ENCODE results near the gene RIPPLY3. TPM values are rescaled to one million over a fixed set of nuclear protein-coding genes. Genes with fewer than 3 reads are reported as not detected.

The RIPPLY3 gene
- total and polyA plus RNA-seq, 4 donors: 0.08 to 0.21 (median 0.13) TPM; not detected in 1

DNA sequence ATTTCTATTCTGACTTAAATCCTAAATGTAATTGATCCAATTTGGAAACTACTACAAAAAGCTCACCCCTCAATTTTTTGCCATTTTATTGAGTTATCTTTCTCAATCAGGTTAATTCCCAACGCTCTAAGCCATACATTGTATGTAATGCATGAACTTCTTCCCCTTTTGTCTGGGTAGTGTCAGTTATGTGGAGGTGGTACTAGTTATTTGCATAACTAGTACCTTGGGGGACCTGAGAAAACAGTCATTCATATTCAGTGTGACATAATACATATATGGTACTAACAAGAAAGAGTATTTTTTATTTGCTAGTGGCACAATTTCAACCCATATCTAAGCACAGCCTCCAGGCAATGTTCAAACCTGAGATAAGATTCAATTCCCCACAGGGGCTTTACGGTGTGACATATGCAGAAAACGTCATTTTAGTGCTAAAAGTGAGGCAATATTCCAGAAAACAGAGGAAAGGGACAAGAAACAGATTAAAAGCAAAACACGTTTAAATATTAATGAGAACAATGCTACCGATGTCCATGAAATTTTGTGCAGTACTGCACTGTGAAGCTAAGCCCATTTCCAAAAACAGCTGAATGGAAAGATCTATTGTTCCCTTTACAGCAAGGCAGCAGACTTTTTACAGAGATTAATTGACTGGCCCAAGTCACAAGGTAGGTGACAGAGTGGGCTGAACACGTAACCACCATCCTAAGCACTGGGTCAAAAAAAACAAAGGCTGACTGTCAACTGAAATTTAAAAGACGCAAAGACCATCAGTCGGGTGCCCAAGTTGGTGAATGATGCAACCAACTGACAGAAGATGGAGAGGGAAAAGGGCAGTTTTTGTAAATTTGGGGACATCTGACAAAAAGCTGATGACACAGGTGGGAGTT is 41.4 kb upstream of the RIPPLY3 start:
- 89% methylated on average over 8 of the region's 8 CpGs for WGBS
- H3K27me3 ChIP-seq (ENCODE audit: control insufficient read depth in 4 of 4, insufficient read depth in 4 of 4, low read length in 3 of 4): no peaks in the 10 kb centered on the region
- no peaks in the 10 kb centered on the region for H3K9me3 ChIP-seq (ENCODE audit: control insufficient read depth in 4 of 4, low read length in 3 of 4)
- DNase-seq (ENCODE audit: low spot score): no peak
- H3K27ac ChIP-seq (ENCODE audit: low read depth in 1 of 2, low read length in 2 of 2): no peak overlapping the region
- peaks cover 0 to 15% (median 4%) of the 10 kb centered on the region in 4 donors for H3K4me1 ChIP-seq (ENCODE audit: control insufficient read depth in 4 of 4, insufficient read depth in 4 of 4, low read length in 3 of 4)
- peaks cover 0 to 7% (median 2%) of the 10 kb centered on the region in 4 donors for H3K36me3 ChIP-seq (ENCODE audit: control insufficient read depth in 4 of 4, insufficient read depth in 3 of 4, low read depth in 1 of 4, low read length in 3 of 4)
- H3K4me3 ChIP-seq (ENCODE audit: low read depth in 1 of 3, low read length in 3 of 3): peak overlapping the region in 2 of 3 donors; percentile 7 to 73
- no peak overlapping the region for H3K9ac ChIP-seq (ENCODE audit: low read depth in 1 of 2, low read length in 2 of 2)
- no peak for TF ChIP-seq EGR1 (IDR thresholded peaks at IDR 0.05; ENCODE audit: low read depth in 2 of 2)
- TF ChIP-seq RXRA (IDR thresholded peaks at IDR 0.05): no peak

- peak overlapping the region; percentile 21 to 43 for H3K9ac ChIP-seq (ENCODE audit: low read depth in 1 of 2, low read length in 2 of 2)
- no peak for DNase-seq (ENCODE audit: low spot score)
- 42% methylated on average over 10 of the region's 10 CpGs for WGBS
- peaks cover 0 to 15% (median 4%) of the 10 kb centered on the region in 4 donors for H3K4me1 ChIP-seq (ENCODE audit: control insufficient read depth in 4 of 4, insufficient read depth in 4 of 4, low read length in 3 of 4)
- TF ChIP-seq GABPA (IDR thresholded peaks at IDR 0.05 in 1 of 2, conservative IDR thresholded peaks at IDR 0.05 in 1 of 2): no peak
- no peak for TF ChIP-seq MAX (IDR thresholded peaks at IDR 0.05)
- TF ChIP-seq EGR1 (IDR thresholded peaks at IDR 0.05; ENCODE audit: low read depth in 2 of 2): no peak
- no peak for TF ChIP-seq JUND (IDR thresholded peaks at IDR 0.05)
- no peak for TF ChIP-seq FOXA1 (IDR thresholded peaks at IDR 0.05)
- TF ChIP-seq RAD21 (IDR thresholded peaks at IDR 0.05): no peak
- TF ChIP-seq NR2F2 (IDR thresholded peaks at IDR 0.05): no peak
- H3K36me3 ChIP-seq (ENCODE audit: control insufficient read depth in 4 of 4, insufficient read depth in 3 of 4, low read depth in 1 of 4, low read length in 3 of 4): peaks cover 0 to 6% (median under 1%) of the 10 kb centered on the region in 4 donors
- no peaks in the 10 kb centered on the region for H3K9me3 ChIP-seq (ENCODE audit: control insufficient read depth in 4 of 4, low read length in 3 of 4)
- peak overlapping the region; percentile 45 to 84 (median 73) for H3K4me3 ChIP-seq (ENCODE audit: low read depth in 1 of 3, low read length in 3 of 3)
- no peaks in the 10 kb centered on the region for H3K27me3 ChIP-seq (ENCODE audit: control insufficient read depth in 4 of 4, insufficient read depth in 4 of 4, low read length in 3 of 4)
- H3K27ac ChIP-seq (ENCODE audit: low read depth in 1 of 2, low read length in 2 of 2): peak overlapping the region; percentile 48 to 66
Observed at GRCh38 chr21:36965720-36966065, 40.8 kb upstream of the RIPPLY3 start.

GRCh38 chr21:36966066-36966820 is 40.3 kb upstream of the RIPPLY3 start, which contains the start of gene HLCS:
HLCS (minus strand) TSS chr21:36966669; CDS start chr21:36966638, 31 bp downstream.
- under 1% methylated on average over 101 of the region's 101 CpGs for WGBS
- TF ChIP-seq RXRA (IDR thresholded peaks at IDR 0.05) (no peak), NR2F2 (IDR thresholded peaks at IDR 0.05) (no peak), YY1 (IDR thresholded peaks at IDR 0.05) (no peak), RAD21 (IDR thresholded peaks at IDR 0.05) (no peak), HNF4A (conservative IDR thresholded peaks at IDR 0.05) (no peak), CTCF (IDR thresholded peaks at IDR 0.05; ENCODE audit: low read depth, low read length, missing input control) (no peak), EGR1 (IDR thresholded peaks at IDR 0.05; ENCODE audit: low read depth in 2 of 2) (no peak), HNF4G (IDR thresholded peaks at IDR 0.05) (no peak), ZBTB33 (IDR thresholded peaks at IDR 0.05) (no peak), REST (IDR thresholded peaks at IDR 0.05) (no peak), JUND (IDR thresholded peaks at IDR 0.05) (no peak), SP1 (IDR thresholded peaks at IDR 0.05) (no peak), GABPA (IDR thresholded peaks at IDR 0.05 in 1 of 2, conservative IDR thresholded peaks at IDR 0.05 in 1 of 2) (no peak), FOXA1 (IDR thresholded peaks at IDR 0.05) (no peak), MAX (IDR thresholded peaks at IDR 0.05) (no peak)
- TF ChIP-seq, protein P1, sequence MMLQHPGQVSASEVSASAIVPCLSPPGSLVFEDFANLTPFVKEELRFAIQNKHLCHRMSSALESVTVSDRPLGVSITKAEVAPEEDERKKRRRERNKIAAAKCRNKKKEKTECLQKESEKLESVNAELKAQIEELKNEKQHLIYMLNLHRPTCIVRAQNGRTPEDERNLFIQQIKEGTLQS (IDR thresholded peaks at IDR 0.05): no peak

More at GRCh38 chr21:36966066-36966820, 40.3 kb upstream of the RIPPLY3 start, which contains the start of gene HLCS:
- Histone ChIP-seq H3K27ac (ENCODE audit: low read depth in 1 of 2, low read length in 2 of 2) (peak within 1 kb of the TSS; percentile 73 to 79), H3K4me1 (ENCODE audit: control insufficient read depth in 4 of 4, insufficient read depth in 4 of 4, low read length in 3 of 4) (peaks cover 0 to 15% (median 4%) of the 10 kb centered on the region in 4 donors), H3K9me3 (ENCODE audit: control insufficient read depth in 4 of 4, low read length in 3 of 4) (no peaks in the 10 kb centered on the region), H3K36me3 (ENCODE audit: control insufficient read depth in 4 of 4, insufficient read depth in 3 of 4, low read depth in 1 of 4, low read length in 3 of 4) (peaks cover 0 to under 1% (median 0%) of the 10 kb centered on the region in 4 donors), H3K27me3 (ENCODE audit: control insufficient read depth in 4 of 4, insufficient read depth in 4 of 4, low read length in 3 of 4) (no peaks in the 10 kb centered on the region), H3K4me3 (ENCODE audit: low read depth in 1 of 3, low read length in 3 of 3) (peak within 1 kb of the TSS; percentile 45 to 84 (median 73)), H3K9ac (ENCODE audit: low read depth in 1 of 2, low read length in 2 of 2) (peak within 1 kb of the TSS; percentile 21 to 43)
- peak; percentile 62 for DNase-seq (ENCODE audit: low spot score)
